Adrenal gland (tissue), 5 donors: Measurements from ENCODE around the gene BSN.

ENCODE experiments used
- POLR2A ChIP-seq, 2 donors: fragments of 450-650 bp; IDR thresholded peaks; one replicate each; pipeline ENCODE4 v1.6.1; 2017; ENCODE audit warnings: antibody characterized with exemption in 2 of 2, mild to moderate bottlenecking in 2 of 2, moderate library complexity in 1 of 2
- TF ChIP-seq, protein P1 (sequence below), 6 experiments: fragments of 450-650 bp in 4 of 6; fragments of 200-600 bp in 2 of 6; sonication (generic) in 1 of 6; IDR thresholded peaks; 1 replicate in 5 of 6; 2 replicates in 1 of 6; pipeline versions ENCODE4 v1.5.1 to v1.8.0; 2016 to 2021; ENCODE audit warnings: antibody characterized with exemption in 6 of 6, mild to moderate bottlenecking in 2 of 6, moderate library complexity in 1 of 6
- donor health status: DM: no; HTN: no; CAD: no.

- TF ChIP-seq, protein P1, sequence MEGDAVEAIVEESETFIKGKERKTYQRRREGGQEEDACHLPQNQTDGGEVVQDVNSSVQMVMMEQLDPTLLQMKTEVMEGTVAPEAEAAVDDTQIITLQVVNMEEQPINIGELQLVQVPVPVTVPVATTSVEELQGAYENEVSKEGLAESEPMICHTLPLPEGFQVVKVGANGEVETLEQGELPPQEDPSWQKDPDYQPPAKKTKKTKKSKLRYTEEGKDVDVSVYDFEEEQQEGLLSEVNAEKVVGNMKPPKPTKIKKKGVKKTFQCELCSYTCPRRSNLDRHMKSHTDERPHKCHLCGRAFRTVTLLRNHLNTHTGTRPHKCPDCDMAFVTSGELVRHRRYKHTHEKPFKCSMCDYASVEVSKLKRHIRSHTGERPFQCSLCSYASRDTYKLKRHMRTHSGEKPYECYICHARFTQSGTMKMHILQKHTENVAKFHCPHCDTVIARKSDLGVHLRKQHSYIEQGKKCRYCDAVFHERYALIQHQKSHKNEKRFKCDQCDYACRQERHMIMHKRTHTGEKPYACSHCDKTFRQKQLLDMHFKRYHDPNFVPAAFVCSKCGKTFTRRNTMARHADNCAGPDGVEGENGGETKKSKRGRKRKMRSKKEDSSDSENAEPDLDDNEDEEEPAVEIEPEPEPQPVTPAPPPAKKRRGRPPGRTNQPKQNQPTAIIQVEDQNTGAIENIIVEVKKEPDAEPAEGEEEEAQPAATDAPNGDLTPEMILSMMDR (IDR thresholded peaks at IDR 0.05) = no peak
- TF ChIP-seq POLR2A (IDR thresholded peaks at IDR 0.05) = no peak
Observed at GRCh38 chr3:49657208-49657915, 103.1 kb downstream of the BSN start.
